ENCODE data around the gene SBNO2. TPM values are rescaled to one million over a fixed set of nuclear protein-coding genes. Genes with fewer than 3 reads are reported as not detected.

Gene SBNO2
- total RNA-seq, 1 donor from 2014 or later, result 40.9 TPM

- H3K4me1 Mint-ChIP-seq (ENCODE audit: low read depth), result peaks cover 19% of the 10 kb centered on the region
- peak overlapping the region; percentile 24 for H3K27ac Mint-ChIP-seq
- H3K27me3 Mint-ChIP-seq, result no peaks in the 10 kb centered on the region
- DNase-seq (ENCODE audit: low spot score, unreplicated experiment), result no peak
- TF ChIP-seq, protein P1, sequence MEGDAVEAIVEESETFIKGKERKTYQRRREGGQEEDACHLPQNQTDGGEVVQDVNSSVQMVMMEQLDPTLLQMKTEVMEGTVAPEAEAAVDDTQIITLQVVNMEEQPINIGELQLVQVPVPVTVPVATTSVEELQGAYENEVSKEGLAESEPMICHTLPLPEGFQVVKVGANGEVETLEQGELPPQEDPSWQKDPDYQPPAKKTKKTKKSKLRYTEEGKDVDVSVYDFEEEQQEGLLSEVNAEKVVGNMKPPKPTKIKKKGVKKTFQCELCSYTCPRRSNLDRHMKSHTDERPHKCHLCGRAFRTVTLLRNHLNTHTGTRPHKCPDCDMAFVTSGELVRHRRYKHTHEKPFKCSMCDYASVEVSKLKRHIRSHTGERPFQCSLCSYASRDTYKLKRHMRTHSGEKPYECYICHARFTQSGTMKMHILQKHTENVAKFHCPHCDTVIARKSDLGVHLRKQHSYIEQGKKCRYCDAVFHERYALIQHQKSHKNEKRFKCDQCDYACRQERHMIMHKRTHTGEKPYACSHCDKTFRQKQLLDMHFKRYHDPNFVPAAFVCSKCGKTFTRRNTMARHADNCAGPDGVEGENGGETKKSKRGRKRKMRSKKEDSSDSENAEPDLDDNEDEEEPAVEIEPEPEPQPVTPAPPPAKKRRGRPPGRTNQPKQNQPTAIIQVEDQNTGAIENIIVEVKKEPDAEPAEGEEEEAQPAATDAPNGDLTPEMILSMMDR (IDR thresholded peaks at IDR 0.05; ENCODE audit: unreplicated experiment), result no peak
- H3K4me3 Mint-ChIP-seq (ENCODE audit: low read depth), result no peak overlapping the region
- H3K9me3 Mint-ChIP-seq (ENCODE audit: low read depth), result no peaks in the 10 kb centered on the region
- peaks cover 3% of the 10 kb centered on the region for H3K36me3 Mint-ChIP-seq (ENCODE audit: insufficient read depth)
These were observed 4.7 kb downstream of the SBNO2 start for GRCh38 chr19:1169411-1169791.

DNA sequence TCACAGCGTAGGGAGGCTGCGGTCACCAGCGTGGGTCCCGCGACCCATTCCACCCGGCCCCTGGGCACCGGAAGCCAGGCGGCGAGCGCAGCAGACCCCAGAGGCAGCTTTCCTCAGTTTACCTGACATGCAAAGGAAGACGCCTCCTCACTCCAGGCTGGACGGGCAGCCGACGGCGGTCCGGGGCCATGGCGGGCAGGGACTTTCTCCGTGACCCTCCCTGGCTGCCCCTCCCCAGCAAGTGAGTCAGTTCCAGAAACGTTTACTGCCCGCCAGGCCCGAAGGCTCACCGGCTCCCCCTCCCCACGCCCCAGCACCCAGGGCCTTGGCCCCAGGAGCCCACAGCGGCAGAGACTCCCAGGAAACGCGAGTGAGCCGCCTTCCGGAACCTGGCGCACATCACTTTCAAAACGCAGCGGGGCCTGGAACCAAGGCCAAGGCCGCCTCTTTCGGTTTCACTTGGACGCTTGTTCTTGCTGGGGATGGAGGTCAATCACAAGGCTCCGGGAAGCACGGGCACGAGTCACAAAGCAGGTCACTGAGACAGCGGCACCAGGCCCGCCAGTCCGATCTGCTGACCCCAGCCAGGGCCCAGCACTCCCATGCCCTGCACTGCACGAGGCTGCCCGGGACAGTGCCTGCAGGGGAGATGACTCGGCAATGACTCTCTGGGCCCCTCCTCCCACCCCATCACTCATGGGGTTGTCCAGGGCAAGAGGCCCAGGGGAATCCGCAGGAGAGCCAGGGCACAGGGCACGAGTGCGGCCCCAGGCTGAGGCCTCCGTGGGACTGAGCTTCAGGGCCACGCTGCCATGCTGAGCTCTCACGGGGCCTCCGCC, 5.3 kb downstream of the SBNO2 start:
- Mint-ChIP-seq H3K27ac (peak overlapping the region; percentile 56), H3K27me3 (no peaks in the 10 kb centered on the region), H3K4me3 (ENCODE audit: low read depth) (no peak overlapping the region), H3K9me3 (ENCODE audit: low read depth) (no peaks in the 10 kb centered on the region), H3K4me1 (ENCODE audit: low read depth) (peaks cover 19% of the 10 kb centered on the region), H3K36me3 (ENCODE audit: insufficient read depth) (peaks cover 3% of the 10 kb centered on the region)
- TF ChIP-seq, protein P1 (IDR thresholded peaks at IDR 0.05; ENCODE audit: unreplicated experiment), result no peak
- no peak for DNase-seq (ENCODE audit: low spot score, unreplicated experiment)

GRCh38 chr19:1167687-1168571, 6.1 kb downstream of the SBNO2 start:
- no peak for DNase-seq (ENCODE audit: low spot score, unreplicated experiment)
- Mint-ChIP-seq H3K27me3 (no peaks in the 10 kb centered on the region), H3K4me3 (ENCODE audit: low read depth) (no peak overlapping the region), H3K4me1 (ENCODE audit: low read depth) (peaks cover 19% of the 10 kb centered on the region), H3K9me3 (ENCODE audit: low read depth) (no peaks in the 10 kb centered on the region), H3K36me3 (ENCODE audit: insufficient read depth) (peaks cover 3% of the 10 kb centered on the region), H3K27ac (no peak overlapping the region)
- TF ChIP-seq, protein P1 (IDR thresholded peaks at IDR 0.05; ENCODE audit: unreplicated experiment), result no peak

- Mint-ChIP-seq H3K4me3 (ENCODE audit: low read depth) (no peak overlapping the region), H3K36me3 (ENCODE audit: insufficient read depth) (peaks cover 3% of the 10 kb centered on the region), H3K27me3 (no peaks in the 10 kb centered on the region), H3K4me1 (ENCODE audit: low read depth) (peaks cover 12% of the 10 kb centered on the region), H3K9me3 (ENCODE audit: low read depth) (no peaks in the 10 kb centered on the region), H3K27ac (no peak overlapping the region)
- TF ChIP-seq, protein P1 (IDR thresholded peaks at IDR 0.05; ENCODE audit: unreplicated experiment), result no peak
- no peak for DNase-seq (ENCODE audit: low spot score, unreplicated experiment)
These were observed 7.0 kb downstream of the SBNO2 start for GRCh38 chr19:1166872-1167573.
